HG03432 (cell line): ENCODE results near the gene TAAR8.
"Not testable (repeated sequence)": the region's sequence is repeated elsewhere in the genome, so short reads cannot be mapped to it uniquely, and the experiment has no call there.

Experiments used
- ATAC-seq: cut with Tn5 transposase; IDR thresholded peaks from one replicate; pipeline ENCODE4 v1.9.1; 2021; ENCODE audit warnings: mild to moderate bottlenecking, moderate library complexity; ENCODE audit not compliant: unreplicated experiment

Gene TAAR8, protein sequence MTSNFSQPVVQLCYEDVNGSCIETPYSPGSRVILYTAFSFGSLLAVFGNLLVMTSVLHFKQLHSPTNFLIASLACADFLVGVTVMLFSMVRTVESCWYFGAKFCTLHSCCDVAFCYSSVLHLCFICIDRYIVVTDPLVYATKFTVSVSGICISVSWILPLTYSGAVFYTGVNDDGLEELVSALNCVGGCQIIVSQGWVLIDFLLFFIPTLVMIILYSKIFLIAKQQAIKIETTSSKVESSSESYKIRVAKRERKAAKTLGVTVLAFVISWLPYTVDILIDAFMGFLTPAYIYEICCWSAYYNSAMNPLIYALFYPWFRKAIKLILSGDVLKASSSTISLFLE

DNA sequence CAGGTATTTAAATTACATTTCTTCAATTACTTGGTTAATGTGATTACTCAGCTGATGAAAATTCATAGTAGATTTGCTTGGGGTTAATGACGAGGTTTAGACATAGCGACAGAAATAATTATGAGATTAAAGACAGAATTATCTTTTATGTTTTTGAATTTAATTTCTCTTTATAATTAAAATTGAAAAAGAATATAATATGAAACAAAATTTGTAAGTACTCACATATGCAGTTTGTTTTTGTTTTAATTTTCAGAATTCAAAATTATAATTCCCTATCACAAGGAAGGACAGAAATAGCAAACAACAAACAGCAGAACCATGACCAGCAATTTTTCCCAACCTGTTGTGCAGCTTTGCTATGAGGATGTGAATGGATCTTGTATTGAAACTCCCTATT, at the start of gene TAAR8:
TAAR8 (plus strand) TSS at position 301 of the 400 bp plus-strand sequence; CDS start at position 322, 21 bp downstream.
- no peak for ATAC-seq

DNA sequence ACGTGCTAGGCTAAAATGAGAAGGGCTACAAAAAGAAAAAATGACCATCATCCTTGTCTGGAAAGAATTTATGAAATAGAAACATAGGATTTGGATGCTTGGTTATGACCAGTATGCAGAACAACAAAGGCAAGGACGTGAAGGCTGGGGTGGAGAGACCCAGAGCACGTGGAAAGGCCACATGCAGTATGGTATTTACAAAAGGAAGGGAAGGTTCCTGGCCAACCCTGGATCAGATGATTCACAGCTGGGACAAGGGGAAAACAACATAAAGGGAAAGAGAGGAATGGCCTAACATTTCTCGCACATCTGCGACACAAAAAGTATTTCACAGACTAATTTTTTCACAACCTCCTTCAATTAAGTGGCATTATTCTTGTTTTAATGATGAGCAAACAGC, 47.7 kb upstream of the TAAR8 start:
- no peak for ATAC-seq

DNA sequence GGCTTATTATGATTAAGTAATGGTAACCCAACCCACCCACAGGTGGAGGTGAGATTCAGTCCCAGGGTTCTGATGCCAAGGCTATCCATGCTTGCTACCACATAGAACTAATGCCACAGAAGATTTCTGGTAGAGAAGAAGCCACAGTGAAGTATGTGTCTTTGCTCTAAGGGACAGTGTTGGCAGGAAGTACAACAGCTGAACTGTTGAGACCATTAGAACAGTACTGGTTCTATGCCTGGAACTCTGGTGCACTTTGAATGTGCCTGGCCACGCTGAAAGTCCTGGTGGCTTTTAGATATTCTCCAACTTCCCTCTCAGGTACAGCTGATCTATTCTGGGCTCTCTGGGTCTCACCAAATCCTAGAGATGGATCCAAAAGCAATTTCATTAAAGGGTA, 47.3 kb upstream of the TAAR8 start:
- no peak for ATAC-seq

DNA sequence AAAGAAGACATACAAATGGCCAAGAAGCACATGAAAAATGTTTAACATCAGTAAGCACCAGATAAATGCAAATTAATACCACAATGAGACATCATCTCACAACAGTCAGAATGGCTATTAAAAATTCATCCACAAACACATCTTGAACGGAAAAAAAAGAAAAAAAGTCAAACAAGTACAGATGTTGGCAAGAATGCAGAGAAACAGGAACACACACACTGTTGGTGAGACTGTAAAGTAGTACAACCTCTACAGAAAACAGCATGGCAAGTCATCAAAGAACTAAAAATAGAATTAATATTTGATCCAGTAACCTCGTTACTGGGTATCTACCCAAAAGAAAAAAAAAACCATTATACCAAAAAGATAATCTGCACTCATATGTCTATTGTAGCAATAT, 46.0 kb upstream of the TAAR8 start:
- no peak for ATAC-seq

DNA sequence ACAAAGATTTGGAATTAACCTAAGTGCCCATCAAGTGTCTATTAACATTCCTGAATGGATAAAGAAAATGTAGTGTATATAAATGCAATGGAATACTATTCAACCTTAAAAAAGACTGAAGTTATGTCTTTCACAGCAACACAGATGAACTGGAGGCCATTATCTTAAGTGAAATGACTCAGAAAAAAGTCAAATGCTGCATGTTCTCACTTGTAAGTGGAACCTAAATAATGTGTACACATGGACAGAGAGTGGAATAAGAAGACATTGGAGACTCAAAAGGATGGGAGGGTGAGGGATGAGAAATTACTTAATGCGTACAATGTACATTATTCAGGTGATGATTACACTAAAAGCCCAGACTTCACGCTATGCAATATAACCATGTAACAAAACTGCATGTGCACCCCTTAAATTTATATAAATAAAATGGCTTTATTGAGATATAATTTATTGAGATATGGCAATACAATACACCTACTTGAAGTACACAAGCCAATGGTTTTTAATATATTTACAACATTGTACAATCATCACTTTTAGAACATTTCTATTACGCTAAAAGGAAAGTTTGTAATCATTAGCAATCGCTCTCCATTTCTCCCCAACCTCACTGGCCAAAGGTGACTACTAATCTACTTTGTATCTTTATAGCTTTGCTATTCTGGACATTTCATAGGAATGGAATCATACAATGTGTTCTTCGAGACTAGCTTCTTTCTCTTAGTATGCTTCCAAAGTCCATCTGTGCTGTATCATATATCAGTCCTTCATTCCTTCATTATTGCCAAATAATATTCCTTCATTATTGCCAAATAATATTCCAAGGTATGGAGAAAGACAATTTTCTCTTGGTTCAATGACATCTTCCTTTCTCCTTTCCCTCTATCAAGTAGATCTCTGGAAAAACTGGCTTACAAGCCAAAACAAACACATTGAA, 45.3 kb upstream of the TAAR8 start:
- ATAC-seq: no peak

DNA sequence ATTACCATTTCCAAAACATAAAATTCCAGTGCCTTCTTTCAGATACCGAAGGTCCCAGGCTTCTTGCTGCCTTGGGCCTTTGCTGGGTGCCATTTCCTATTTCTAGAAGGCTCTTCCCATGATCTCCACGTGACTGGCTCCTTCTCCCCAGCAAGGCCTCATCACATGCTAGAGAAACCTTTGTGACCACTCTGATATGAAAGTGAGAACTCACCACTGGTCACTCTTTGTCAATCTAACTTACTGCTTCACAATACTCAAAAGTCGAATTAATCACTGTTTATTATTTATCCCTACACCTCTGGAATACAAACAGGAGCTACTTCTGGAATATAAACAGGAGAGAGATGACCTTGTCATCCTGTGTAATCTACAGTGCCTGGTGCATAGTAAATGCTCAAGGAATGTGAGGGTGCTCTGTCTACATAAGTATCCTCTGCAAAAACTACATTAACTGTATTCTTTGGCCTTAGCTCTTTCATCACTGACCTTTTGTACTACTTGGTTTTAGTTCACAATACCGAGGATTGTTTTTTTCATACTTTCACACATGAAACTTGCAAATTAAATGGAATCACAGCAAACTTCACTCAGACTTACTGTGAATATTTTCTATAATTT, 41.2 kb upstream of the TAAR8 start:
- no peak for ATAC-seq

DNA sequence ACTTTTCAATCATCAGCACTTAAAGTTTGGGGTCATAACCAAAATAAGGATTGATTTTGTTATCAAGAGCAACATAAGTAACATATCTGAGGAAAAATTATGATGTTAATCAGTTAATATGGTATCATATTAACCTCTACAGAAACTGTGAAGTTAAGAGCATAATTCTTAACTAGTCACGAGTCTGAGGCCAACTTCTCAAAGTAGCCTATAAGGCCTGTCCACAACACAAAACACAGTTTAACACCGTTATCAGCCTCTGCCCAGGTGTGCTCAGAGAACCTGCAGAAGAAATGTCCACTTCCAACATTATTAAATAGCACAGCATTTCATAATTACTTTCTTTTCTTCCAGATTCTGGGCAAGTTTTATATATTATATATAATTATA, 40.6 kb upstream of the TAAR8 start:
- no peak for ATAC-seq

DNA sequence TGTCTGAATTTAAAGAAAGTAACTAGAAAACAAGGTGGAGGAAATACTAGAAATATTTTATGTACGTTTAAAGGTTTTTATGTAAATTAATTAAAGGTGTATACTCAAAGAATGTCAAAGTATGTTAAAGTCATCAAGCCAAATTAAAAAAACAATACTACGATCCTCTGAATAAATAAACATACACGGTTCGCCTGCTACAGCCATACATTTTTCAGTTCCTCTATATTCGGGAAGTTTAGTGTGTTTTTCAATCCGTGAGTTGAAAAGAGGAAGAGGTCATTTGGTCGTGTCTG, 40.2 kb upstream of the TAAR8 start:
- ATAC-seq: no peak

DNA sequence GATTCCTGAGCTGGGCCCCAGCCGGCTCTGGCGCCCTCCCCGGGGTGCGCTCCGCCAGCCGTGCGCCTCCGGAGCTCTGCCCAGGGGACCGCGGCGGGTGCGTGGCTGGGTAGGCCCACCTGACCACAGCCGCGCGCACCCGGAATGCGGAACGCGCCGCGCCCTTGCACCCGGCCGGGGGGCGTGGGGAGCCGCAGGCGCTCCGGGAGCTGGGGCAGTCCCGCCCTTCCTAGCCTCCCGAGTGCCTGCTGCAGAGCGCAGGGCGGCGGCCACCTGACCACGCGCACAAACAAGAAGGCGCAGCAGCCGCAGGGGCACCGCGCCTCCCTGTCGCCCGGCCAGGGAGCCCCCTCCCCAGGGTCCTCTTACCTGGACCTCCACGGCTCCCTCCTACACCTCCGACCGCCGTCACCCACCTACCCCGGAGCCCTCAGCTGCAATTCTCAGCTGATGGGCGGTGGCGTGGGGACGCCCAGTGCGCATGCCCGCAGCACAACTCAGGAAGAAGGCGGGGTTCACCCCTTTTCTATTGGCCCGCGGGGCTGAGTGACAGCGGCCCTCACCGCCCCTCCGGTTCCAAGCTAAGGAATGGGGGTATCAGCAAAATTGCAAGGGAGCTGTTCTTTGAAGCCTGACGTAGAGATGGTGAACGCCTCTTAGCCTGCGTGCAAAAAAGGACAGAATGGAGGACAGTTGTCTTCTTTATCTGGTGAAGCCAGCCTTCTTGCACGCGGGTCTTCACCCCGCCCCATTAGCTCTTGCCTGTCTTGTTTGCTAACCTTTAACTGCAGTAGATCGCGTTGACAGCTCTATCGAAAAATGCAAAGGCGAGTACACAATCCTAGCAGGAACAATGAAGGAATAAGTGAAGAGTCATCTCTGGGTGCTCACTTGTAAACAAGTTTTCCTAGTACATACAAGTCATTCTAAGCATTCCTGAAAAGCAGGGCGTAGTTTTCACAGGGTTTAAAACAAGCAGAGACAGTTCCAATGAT, 39.5 kb upstream of the TAAR8 start, which contains the start of gene STX7:
STX7 (minus strand) TSS at position 479 of the 995 bp plus-strand sequence. CDS start 9,586 bp downstream, outside the sequence.
- peak; percentile 94 for ATAC-seq

DNA sequence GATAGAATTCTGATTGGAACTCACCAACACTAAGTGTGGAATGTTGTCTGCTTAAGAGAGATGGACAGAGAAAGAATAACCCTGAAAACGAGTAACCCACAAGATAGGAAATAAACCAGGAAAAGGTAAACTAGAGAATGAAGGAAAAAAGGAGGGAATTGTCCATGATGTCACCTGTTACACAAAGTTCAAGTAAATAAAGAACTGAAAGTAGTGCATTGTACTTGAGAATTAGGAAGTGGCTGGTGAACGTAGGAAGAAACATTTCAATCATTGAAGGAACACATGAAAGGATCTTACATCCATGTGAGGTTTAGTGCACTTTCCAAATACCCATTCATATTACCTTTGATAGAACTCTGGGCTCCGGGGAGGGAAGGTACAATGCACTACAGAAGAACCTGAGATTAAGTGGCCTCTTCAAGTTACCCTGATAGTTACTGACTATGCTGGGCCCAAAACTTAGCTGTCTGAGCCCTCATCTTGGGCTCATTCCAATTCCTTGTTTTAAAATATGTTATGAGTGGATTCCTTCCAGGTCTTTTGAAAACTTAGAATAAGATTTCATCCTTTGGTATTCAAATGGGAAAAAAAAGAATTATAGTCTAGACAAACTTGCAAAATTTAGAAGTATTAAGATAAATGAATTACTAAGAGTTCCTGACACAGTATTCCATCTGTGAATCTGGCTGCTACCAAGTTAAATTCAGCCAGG, 38.5 kb upstream of the TAAR8 start:
- ATAC-seq: no peak

DNA sequence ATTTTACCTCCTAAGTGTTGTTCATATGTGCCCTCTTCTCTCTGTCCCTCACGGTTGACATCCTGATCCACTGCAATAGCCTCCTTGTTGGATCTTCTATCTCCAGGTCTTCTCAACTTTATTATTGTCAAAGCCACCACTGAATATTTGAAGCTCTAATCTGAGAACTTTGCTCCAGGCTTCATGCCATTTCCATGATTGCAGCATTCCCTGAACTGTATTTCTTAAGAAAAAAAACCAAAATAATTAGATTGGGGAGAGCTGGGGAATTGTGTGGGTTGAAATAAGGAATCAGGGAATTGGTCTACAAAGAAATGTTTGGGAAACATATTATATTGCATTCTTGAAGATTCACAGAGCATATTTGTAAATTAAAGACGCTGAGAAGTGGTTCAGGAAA, 37.1 kb upstream of the TAAR8 start:
- ATAC-seq: no peak

DNA sequence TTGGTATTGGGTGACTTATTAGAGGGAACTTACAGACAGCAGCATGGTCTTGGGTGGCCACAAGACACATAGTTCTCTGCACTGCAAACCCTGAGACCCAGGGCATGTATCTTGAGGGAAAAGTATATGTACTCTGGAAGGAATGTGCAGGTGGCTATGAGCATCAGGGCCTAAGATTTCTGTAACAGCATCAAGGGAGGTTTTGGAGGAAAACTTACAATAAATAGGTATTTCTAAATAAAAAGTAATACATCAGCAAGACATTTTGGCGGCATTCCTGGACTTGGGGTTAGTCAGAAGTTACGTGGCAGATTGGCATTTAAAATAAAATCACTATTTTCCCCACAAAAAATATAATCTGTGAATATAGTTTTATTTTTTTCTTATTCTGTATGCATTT, 31.5 kb upstream of the TAAR8 start:
- ATAC-seq: no peak

DNA sequence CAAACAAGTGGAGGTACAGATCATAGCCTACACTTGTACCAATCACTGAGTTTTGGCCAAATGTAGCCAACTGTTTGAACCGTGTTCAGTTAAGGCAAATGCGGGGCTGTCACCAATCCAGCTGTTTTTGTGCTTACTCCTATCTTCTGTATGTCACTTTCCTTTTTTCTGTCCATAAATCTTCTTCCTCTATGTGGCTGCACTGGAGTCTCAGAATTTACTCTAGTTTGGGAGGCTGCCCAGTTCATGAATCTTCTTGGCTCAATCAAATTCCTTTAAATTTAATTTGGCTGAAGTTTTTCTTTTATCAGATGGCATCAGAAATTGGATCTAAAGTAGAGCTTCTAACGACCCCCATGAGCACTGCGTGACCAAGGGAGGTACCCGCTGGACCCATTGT, 27.8 kb upstream of the TAAR8 start:
- no peak for ATAC-seq

DNA sequence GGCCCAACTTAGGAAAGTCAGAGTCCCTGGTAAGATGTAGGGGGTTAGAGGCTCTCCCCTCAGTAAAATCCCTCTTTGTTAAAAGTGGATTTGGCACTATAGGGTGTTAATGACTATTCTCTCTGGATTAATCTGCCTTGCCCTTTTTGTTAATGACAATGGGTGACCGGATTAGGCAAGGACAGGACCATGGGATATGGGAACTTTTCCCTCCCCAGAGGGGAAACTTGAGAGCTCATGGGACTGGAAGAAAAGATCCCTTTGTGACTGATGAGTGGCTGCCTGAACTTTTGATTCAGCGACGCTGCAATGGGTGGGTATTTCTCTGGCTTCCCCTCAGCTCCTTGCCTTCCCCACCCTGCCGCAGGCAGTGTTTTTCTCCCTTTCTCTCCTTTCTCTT, 26.6 kb upstream of the TAAR8 start:
- no peak for ATAC-seq

DNA sequence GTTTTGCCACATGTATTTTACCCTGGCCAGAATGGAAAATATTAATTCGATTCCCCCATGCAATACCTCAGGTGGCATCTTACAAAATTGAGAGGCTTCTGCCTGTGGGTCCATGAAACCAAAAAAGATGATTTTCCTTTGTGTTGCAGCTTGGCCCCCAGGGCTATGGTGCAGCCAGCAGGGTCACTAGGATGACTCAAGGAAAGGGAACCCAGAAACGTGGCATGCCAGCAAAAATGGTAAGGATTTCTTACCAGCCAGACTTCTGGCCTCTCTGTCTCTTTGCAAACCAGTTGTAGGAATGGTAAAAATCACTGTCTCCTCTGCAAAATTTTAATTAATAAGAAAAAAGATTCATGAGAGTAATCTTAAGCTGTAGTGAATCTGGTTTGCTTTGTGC, 26.0 kb upstream of the TAAR8 start:
- ATAC-seq: no peak

DNA sequence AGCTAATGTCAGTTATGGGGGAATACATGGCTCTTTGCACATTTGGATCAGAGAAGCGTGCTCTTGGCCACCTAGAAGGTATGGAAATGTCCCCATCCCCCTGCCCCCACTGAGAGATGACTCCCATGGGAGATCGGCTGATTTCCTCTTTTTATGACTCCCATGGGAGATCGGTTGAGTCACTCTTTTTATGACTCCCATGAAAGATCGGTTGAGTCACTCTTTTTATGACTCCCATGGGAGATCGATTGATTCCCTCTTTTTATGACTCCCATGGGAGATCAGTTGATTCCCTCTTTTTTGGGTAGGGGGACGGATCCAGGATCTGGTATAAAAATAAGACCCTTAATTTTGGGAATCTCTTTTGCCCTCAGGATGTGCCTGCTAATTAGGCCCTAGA, 24.7 kb upstream of the TAAR8 start:
- no peak for ATAC-seq

DNA sequence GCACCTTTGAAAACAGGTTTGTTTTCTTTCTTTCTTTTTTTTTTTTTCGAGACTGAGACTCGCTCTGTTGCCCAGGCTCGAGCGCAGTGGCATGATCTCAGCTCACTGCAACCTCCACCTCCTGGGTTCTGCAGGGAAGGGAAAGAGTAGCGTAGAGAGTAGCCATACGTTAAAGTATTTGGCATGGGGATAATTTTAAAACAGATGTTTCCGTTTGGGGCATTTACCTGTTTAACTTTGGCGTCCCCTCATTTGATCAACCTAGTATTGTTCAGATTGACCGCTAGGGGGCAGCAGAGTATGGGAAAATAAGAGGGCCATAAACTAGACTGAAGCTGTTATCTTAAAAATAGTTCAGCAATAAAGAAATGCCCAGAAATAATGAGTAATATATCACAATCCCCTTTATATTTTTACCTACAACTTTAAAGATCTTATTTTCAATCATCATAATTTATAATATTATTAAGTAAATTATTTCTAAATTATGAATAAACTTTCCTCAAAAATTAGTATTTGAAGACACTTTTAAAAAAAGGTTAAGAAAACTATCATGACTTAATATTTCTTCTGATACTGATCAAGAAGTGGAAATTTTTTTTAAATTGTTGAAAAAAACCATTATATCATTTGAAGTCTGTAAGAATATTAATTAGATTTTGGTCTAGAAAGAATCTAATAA, 22.0 kb upstream of the TAAR8 start:
- ATAC-seq: peak; percentile 93

DNA sequence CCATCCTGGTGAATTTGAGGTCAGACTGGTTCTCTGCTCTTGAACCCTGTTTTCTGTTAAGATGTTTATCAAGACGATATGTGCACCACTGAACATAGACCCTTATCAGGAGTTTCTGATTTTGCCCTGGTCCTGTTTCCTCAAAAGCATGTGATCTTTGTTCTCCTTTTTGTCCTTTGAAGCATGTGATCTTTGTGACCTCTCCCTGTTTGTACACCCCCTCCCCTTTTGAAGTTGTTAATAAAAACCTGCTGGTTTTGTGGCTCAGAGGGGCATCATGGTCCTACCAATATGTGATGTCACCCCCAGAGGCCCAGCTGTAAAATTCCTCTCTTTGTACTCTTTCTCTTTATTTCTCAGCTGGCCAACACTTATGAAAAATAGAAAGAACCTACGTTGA, 17.9 kb upstream of the TAAR8 start:
- ATAC-seq: not testable (repeated sequence)

DNA sequence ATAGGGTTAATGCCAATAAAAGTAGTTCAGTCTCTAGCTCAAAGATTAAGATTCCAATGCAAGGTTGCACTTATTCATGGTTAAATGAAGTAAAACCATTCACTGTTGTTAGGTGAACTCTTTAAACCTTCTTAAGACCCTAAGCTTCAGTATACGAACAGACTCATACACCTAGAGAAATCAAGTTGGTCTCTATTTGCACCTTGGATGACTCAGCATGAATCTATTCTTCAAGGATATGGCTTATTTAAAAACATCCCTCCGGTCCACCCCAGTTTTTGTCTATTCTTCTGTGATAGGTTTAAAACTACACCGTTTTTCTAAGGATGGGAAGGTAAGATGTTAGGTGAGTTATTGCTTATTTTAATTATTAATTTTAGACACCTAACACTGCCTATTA, 15.3 kb upstream of the TAAR8 start:
- no peak for ATAC-seq
